HepG2 (cell line): Measurements from ENCODE around the gene NAPSA. TPM values are rescaled to one million over a fixed set of nuclear protein-coding genes. Genes with fewer than 3 reads are reported as not detected.

Experiments used
- ATAC-seq: fragments of 200-7000 bp; cut with Tn5 transposase; 3 replicates; pipeline ENCODE4 v1.9.1; 2020; ENCODE audit warnings: mild to moderate bottlenecking, moderate library complexity
- BruUV-seq: library from RNA; stranded (reverse); fragments of 400-500 nt; replicated peaks from 2 replicates; lab custom pipeline; 2021; lab: Mats Ljungman, UMichigan
- CTCF ChIA-PET: fragments of 300-600 bp; formaldehyde crosslinking; extraction: SDS; loops from one replicate; lab custom pipeline; 2021; ENCODE audit warnings: low total read pairs, inconsistent platforms, low intra/inter-chr PET ratio; lab: Yijun Ruan, JAX
- POLR2A ChIA-PET: fragments of 350-600 bp; sonication (Branson Sonifier 250); formaldehyde crosslinking; loops from one replicate; lab custom pipeline; 2020; ENCODE audit warnings: antibody characterized with exemption, inconsistent platforms; lab: Yijun Ruan, JAX
- DNase-seq: peaks from one replicate; pipeline ENCODE4 v3.0.0-alpha.2; 2015; ENCODE audit warnings: low spot score
- FAIRE-seq: peaks from 3 replicates; lab custom pipeline; 2011; peaks lifted over from hg19 to GRCh38; lab: Jason Lieb, UNC
- H2AFZ ChIP-seq: one replicate; pipeline ENCODE4 v1.6.1; 2011; ENCODE audit warnings: low read length, inconsistent platforms
- H3K27ac ChIP-seq: fragments of 300-600 bp; 3 replicates; pipeline ENCODE4 v1.8.0; 2011; ENCODE audit warnings: mixed run types, mild to moderate bottlenecking, mixed read lengths, low read length, inconsistent platforms; ENCODE audit not compliant: insufficient read depth; ENCODE audit errors: extremely low read length
- H3K27me3 ChIP-seq, 2 experiments: fragments of 200-600 bp in 1 of 2; 2 replicates in 1 of 2; 3 replicates in 1 of 2; pipeline versions ENCODE4 v1.6.0 to v1.8.0; 2011; ENCODE audit warnings: low read length in 2 of 2, mild to moderate bottlenecking in 2 of 2, moderate library complexity in 2 of 2, inconsistent platforms in 1 of 2; ENCODE audit not compliant: insufficient read depth in 2 of 2, control insufficient read depth in 1 of 2
- H3K36me3 ChIP-seq, 2 experiments: fragments of 200-600 bp in 1 of 2; replicated peaks in 1 of 2; 2 replicates in 1 of 2; 3 replicates in 1 of 2; pipeline versions ENCODE4 v1.5.1 to v1.8.0; 2011; ENCODE audit warnings: low read length in 2 of 2, inconsistent platforms in 1 of 2; ENCODE audit not compliant: insufficient read depth in 2 of 2, control insufficient read depth in 1 of 2
- H3K4me1 ChIP-seq: 2 replicates; pipeline ENCODE4 v1.5.1; 2012; ENCODE audit warnings: low read length, inconsistent platforms; ENCODE audit not compliant: insufficient read depth
- H3K4me2 ChIP-seq: 2 replicates; pipeline ENCODE4 v1.6.0; 2011; ENCODE audit warnings: low read depth, low read length, inconsistent platforms
- H3K4me3 ChIP-seq, 3 experiments: fragments of 200-600 bp in 1 of 3; sonication (generic), shearing (Covaris generic) in 1 of 3; replicated peaks in 1 of 3; 2 replicates each; pipeline ENCODE4 v1.5.1; 2011 to 2016; ENCODE audit warnings: low read length in 3 of 3, inconsistent platforms in 2 of 3, low read depth in 2 of 3, mild to moderate bottlenecking in 2 of 3, control low read depth in 1 of 3, mixed read lengths in 1 of 3; ENCODE audit not compliant: insufficient read depth in 1 of 3
- H3K79me2 ChIP-seq: one replicate; pipeline ENCODE4 v1.6.1; 2011; ENCODE audit warnings: low read length, inconsistent platforms; ENCODE audit not compliant: insufficient read depth
- H3K9ac ChIP-seq: 2 replicates; pipeline ENCODE4 v1.6.0; 2011; ENCODE audit warnings: mild to moderate bottlenecking, low read depth, low read length, inconsistent platforms; ENCODE audit not compliant: insufficient read depth
- H3K9me3 ChIP-seq: 2 replicates; pipeline ENCODE4 v1.5.1; 2012; ENCODE audit warnings: mild to moderate bottlenecking, low read length
- H4K20me1 ChIP-seq: 2 replicates; pipeline ENCODE4 v1.6.0; 2011; ENCODE audit warnings: inconsistent platforms, mild to moderate bottlenecking, low read length, moderate library complexity; ENCODE audit not compliant: insufficient read depth
- CCAR2 ChIP-seq: fragments of 200-400 bp; formaldehyde crosslinking; optimal IDR thresholded peaks from 2 replicates; pipeline ENCODE3; 2018; ENCODE audit warnings: low read depth, mild to moderate bottlenecking, low read length, moderate library complexity
- CREB1 ChIP-seq, 2 experiments: fragments of 450-650 bp in 1 of 2; IDR thresholded peaks; 2 replicates each; pipeline ENCODE4 v1.6.1; 2016 to 2017; ENCODE audit warnings: control low read depth in 1 of 2, mild to moderate bottlenecking in 1 of 2, missing compliant biosample characterization in 1 of 2, missing genetic modification characterization in 1 of 2
- CTCF ChIP-seq: sonication (generic); formaldehyde crosslinking; IDR thresholded peaks from 2 replicates; pipeline ENCODE4 v1.5.0; 2020; ENCODE audit warnings: mild to moderate bottlenecking, missing genetic modification reagents, moderate library complexity
- FOXK1 ChIP-seq: sonication (generic); formaldehyde crosslinking; IDR thresholded peaks from 2 replicates; pipeline ENCODE4 v1.4.0; 2020; ENCODE audit warnings: low read depth, missing genetic modification reagents, borderline replicate concordance
- KAT8 ChIP-seq: IDR thresholded peaks from 2 replicates; pipeline ENCODE4 v1.6.1; 2016; ENCODE audit warnings: missing genetic modification reagents, missing compliant biosample characterization
- MEF2D ChIP-seq: sonication (generic); formaldehyde crosslinking; IDR thresholded peaks from 2 replicates; pipeline ENCODE4 v1.5.1; 2020; ENCODE audit warnings: mild to moderate bottlenecking, missing genetic modification reagents
- NONO ChIP-seq, 2 experiments: fragments of 450-650 bp in 1 of 2; sonication (generic) in 1 of 2; formaldehyde crosslinking in 1 of 2; IDR thresholded peaks in 1 of 2; conservative IDR thresholded peaks in 1 of 2; 2 replicates each; pipeline versions ENCODE4 v1.6.1 to v1.8.0; 2017 to 2022; ENCODE audit warnings: mild to moderate bottlenecking in 1 of 2, missing genetic modification reagents in 1 of 2, moderate library complexity in 1 of 2
- PCBP1 ChIP-seq: fragments of 200-400 bp; formaldehyde crosslinking; IDR thresholded peaks from 2 replicates; pipeline ENCODE4 v1.6.1; 2017; ENCODE audit warnings: mild to moderate bottlenecking, low read depth, low read length, borderline replicate concordance
- POGZ ChIP-seq: sonication (generic); formaldehyde crosslinking; IDR thresholded peaks from 2 replicates; pipeline ENCODE4 v1.4.0; 2020; ENCODE audit warnings: mild to moderate bottlenecking, missing genetic modification reagents
- POLR2A ChIP-seq, 2 experiments: IDR thresholded peaks; 2 replicates each; pipeline ENCODE4 v1.6.1; 2011; ENCODE audit warnings: low read depth in 2 of 2, low read length in 2 of 2, mild to moderate bottlenecking in 1 of 2, moderate library complexity in 1 of 2; ENCODE audit not compliant: insufficient read depth in 1 of 2
- POLR2AphosphoS5 ChIP-seq: IDR thresholded peaks from 2 replicates; pipeline ENCODE4 v1.6.1; 2012; ENCODE audit warnings: low read depth, low read length
- POLR2G ChIP-seq: fragments of 200-400 bp; formaldehyde crosslinking; IDR thresholded peaks from 2 replicates; pipeline ENCODE4 v1.6.1; 2018; ENCODE audit warnings: mild to moderate bottlenecking, low read depth, low read length, moderate library complexity
- SAP130 ChIP-seq: IDR thresholded peaks from 2 replicates; pipeline ENCODE4 v1.6.1; 2016; ENCODE audit warnings: low read depth
- ZBTB38 ChIP-seq: sonication (generic); formaldehyde crosslinking; IDR thresholded peaks from 2 replicates; pipeline ENCODE4 v1.5.1; 2020; ENCODE audit warnings: mild to moderate bottlenecking, missing genetic modification reagents
- ZMYM4 ChIP-seq: sonication (generic); formaldehyde crosslinking; IDR thresholded peaks from 2 replicates; pipeline ENCODE4 v1.8.1; 2023; ENCODE audit warnings: mild to moderate bottlenecking, missing genetic modification reagents
- WGBS: methylation state at CpG from one replicate; pipeline ENCODE4 v1.1.6; 2017; ENCODE audit warnings: low lambda C conversion rate; 5-methylcytosine and 5-hydroxymethylcytosine counted together
- in situ Hi-C: cut with HindIII; loops from 2 replicates; pipeline ENCODE4 v1.10.0; 2017; ENCODE audit warnings: low pct_unique_long_range_greater_than_20kb; ENCODE audit not compliant: extremely low pct_ligation_motif_present
- intact Hi-C: fragments of 100-400 bp; cut with micrococcal nuclease; formaldehyde crosslinking; loops from one replicate; pipeline ENCODE4 v1.10.0; 2022; ENCODE audit not compliant: unreplicated experiment
- polyA plus RNA-seq, 8 experiments: library from polyadenylated mRNA; depleted of rRNA in 3 of 8; stranded (reverse) in 7 of 8; unstranded in 1 of 8; fragments of >200 nt; fragmentation: Illumina TruSeq in 4 of 8; extraction: Trizol in 4 of 8; gene quantifications; 2 replicates each; pipeline versions ENCODE4 v1.2.1 to v1.2.3, GENCODE V29; 2011 to 2016; ENCODE audit warnings: low read depth in 4 of 8, missing spikeins in 1 of 8, mixed read lengths in 1 of 8; ENCODE audit not compliant: insufficient read depth in 1 of 8
- total RNA-seq, 5 experiments: library from RNA; depleted of rRNA; stranded (reverse); fragments of >200 nt; fragmentation: Illumina TruSeq; extraction: Trizol; gene quantifications; 2 replicates each; pipeline ENCODE4 v1.2.3, GENCODE V29; 2016; ENCODE audit warnings: low read depth in 1 of 5
- TF ChIP-seq, protein P1 (sequence below): sonication (generic); formaldehyde crosslinking; IDR thresholded peaks from 2 replicates; pipeline ENCODE4 v1.4.0; 2020; ENCODE audit warnings: mild to moderate bottlenecking, missing genetic modification reagents, borderline replicate concordance

The NAPSA gene
- total and polyA plus RNA-seq, 2 of the 13 experiments (the other 11 are each of a cell fraction or from before 2014, with no cell fraction given) = not detected

GRCh38 chr19:50311723-50312635, 53.5 kb downstream of the NAPSA start:
- ATAC-seq (peak; percentile 75), DNase-seq (peak; percentile 59), FAIRE-seq (no peak)
- 15% methylated on average over 25 of the region's 42 CpGs for WGBS
- Histone ChIP-seq H3K79me2 (no peaks in the 10 kb centered on the region), H3K4me1 (peaks cover 13% of the 10 kb centered on the region), H3K27me3 (no peaks in the 10 kb centered on the region), H3K9ac (peak overlapping the region; percentile 66; the same call in 1 of the 2 replicates), H3K27ac (no peak overlapping the region), H3K4me2 (peak overlapping the region; percentile 81), H3K4me3 (peak overlapping the region; percentile 51 to 77 (median 63)), H4K20me1 (no peaks in the 10 kb centered on the region), H3K9me3 (no peaks in the 10 kb centered on the region), H2AFZ (peak overlapping the region; percentile 6), H3K36me3 (no peaks in the 10 kb centered on the region)
- BruUV-seq = no TSS peak
- intact Hi-C loops (no loop called here), in situ Hi-C loops (no loop called here)
- ChIA-PET POLR2A (interaction anchor here (0.9 to 1.2 kb wide), 2 partner anchors 14 to 17 kb away, joined by 4 to 7 read pairs; partner anchors contain the start of gene KCNC3), CTCF (no interaction called here)
- peak; percentile 45 for TF ChIP-seq SAP130 (CRISPR knock-in tag)
- TF ChIP-seq POGZ (CRISPR knock-in tag) = 0 out of 2 replicates have a peak, but pooled peaks have one; percentile 28
- TF ChIP-seq MEF2D = peak; percentile 47; the same call in 1 of the 2 replicates
- TF ChIP-seq CTCF (CRISPR knock-in tag) = peak; percentile 35; the same call in 1 of the 2 replicates
- peak; percentile 27; the same call in 1 of the 2 replicates for TF ChIP-seq KAT8 (CRISPR knock-in tag)
- TF ChIP-seq ZMYM4 (CRISPR knock-in tag) = peak; percentile 58; the same call in 1 of the 2 replicates
- TF ChIP-seq POLR2A (IDR thresholded peaks at IDR 0.05; ENCODE audit: insufficient read depth in 1 of 2, low read depth in 2 of 2, low read length in 2 of 2) = peak in 1 of 2 experiments; percentile 56; a peak in 2 of 4 replicates
- TF ChIP-seq PCBP1 = 0 out of 2 replicates have a peak, but pooled peaks have one; percentile 28
- TF ChIP-seq FOXK1 (CRISPR knock-in tag) = 0 out of 2 replicates have a peak, but pooled peaks have one; percentile 19
- TF ChIP-seq POLR2AphosphoS5 = peak; percentile 45; the same call in 1 of the 2 replicates
- TF ChIP-seq ZBTB38 (CRISPR knock-in tag) = 0 out of 2 replicates have a peak, but pooled peaks have one; percentile 23
- TF ChIP-seq NONO (IDR thresholded peaks at IDR 0.05) = no peak
- 0 out of 2 replicates have a peak, but pooled peaks have one; percentile 65 for TF ChIP-seq NONO (CRISPR knock-in tag; conservative IDR thresholded peaks at IDR 0.05)
- 0 out of 2 replicates have a peak, but pooled peaks have one; percentile 53 for TF ChIP-seq POLR2G
- TF ChIP-seq CREB1 (IDR thresholded peaks at IDR 0.05) = peak; percentile 21; the same call in 1 of the 2 replicates
- TF ChIP-seq CREB1 (CRISPR knock-in tag; IDR thresholded peaks at IDR 0.05) = no peak
- TF ChIP-seq, protein P1, sequence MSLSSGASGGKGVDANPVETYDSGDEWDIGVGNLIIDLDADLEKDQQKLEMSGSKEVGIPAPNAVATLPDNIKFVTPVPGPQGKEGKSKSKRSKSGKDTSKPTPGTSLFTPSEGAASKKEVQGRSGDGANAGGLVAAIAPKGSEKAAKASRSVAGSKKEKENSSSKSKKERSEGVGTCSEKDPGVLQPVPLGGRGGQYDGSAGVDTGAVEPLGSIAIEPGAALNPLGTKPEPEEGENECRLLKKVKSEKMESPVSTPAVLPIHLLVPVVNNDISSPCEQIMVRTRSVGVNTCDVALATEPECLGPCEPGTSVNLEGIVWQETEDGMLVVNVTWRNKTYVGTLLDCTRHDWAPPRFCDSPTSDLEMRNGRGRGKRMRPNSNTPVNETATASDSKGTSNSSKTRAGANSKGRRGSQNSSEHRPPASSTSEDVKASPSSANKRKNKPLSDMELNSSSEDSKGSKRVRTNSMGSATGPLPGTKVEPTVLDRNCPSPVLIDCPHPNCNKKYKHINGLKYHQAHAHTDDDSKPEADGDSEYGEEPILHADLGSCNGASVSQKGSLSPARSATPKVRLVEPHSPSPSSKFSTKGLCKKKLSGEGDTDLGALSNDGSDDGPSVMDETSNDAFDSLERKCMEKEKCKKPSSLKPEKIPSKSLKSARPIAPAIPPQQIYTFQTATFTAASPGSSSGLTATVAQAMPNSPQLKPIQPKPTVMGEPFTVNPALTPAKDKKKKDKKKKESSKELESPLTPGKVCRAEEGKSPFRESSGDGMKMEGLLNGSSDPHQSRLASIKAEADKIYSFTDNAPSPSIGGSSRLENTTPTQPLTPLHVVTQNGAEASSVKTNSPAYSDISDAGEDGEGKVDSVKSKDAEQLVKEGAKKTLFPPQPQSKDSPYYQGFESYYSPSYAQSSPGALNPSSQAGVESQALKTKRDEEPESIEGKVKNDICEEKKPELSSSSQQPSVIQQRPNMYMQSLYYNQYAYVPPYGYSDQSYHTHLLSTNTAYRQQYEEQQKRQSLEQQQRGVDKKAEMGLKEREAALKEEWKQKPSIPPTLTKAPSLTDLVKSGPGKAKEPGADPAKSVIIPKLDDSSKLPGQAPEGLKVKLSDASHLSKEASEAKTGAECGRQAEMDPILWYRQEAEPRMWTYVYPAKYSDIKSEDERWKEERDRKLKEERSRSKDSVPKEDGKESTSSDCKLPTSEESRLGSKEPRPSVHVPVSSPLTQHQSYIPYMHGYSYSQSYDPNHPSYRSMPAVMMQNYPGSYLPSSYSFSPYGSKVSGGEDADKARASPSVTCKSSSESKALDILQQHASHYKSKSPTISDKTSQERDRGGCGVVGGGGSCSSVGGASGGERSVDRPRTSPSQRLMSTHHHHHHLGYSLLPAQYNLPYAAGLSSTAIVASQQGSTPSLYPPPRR = no peak
- TF ChIP-seq CCAR2 = no peak
